Fibroblast of mammary gland (primary cell): Measurements from ENCODE around the gene EIF1AD.

Experiments used
- DNase-seq: peaks from one replicate; pipeline ENCODE4 v3.0.0-alpha.2; 2010; ENCODE audit warnings: low read depth
- H3K4me3 ChIP-seq: 2 replicates; pipeline ENCODE4 v1.5.1; 2011; ENCODE audit warnings: low read depth, mild to moderate bottlenecking, low read length, moderate library complexity; ENCODE audit not compliant: control insufficient read depth
- TF ChIP-seq, protein P1 (sequence below): conservative IDR thresholded peaks from 2 replicates; pipeline ENCODE4 v1.5.1; 2011; ENCODE audit warnings: low read depth, low read length, inconsistent platforms; ENCODE audit not compliant: control insufficient read depth, insufficient read depth

Gene EIF1AD

DNA sequence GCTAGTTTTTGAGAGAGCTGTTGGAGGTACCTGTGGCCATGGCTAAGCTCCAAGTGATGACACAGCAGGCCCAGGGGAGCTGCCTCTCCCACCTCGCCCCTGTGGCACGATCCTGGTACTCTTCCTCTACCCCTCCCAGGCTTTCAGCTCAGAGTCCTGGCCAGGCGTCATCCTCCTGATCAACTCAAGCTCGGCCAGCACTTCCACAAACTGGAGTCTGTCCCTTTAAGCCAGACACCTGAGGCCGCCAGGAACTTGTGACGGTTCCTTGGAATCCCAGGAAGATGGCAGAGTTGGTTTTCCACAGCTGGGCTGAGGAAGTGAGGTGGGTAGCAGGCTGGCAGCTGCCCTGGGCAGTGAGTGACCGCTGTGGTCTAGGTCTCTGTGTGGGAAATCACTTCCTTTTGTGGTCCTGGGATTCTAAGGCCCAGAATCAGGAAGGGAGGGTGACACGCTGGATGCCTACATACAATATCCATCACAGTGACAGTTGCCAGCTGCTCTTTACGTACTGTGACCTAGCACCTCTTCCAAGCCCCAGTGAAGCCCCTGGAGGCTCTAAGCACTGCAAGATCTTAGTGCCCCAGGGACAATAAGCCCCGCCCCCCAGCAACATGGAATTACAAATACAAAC is 6.6 kb upstream of the EIF1AD start:
- TF ChIP-seq, protein P1, sequence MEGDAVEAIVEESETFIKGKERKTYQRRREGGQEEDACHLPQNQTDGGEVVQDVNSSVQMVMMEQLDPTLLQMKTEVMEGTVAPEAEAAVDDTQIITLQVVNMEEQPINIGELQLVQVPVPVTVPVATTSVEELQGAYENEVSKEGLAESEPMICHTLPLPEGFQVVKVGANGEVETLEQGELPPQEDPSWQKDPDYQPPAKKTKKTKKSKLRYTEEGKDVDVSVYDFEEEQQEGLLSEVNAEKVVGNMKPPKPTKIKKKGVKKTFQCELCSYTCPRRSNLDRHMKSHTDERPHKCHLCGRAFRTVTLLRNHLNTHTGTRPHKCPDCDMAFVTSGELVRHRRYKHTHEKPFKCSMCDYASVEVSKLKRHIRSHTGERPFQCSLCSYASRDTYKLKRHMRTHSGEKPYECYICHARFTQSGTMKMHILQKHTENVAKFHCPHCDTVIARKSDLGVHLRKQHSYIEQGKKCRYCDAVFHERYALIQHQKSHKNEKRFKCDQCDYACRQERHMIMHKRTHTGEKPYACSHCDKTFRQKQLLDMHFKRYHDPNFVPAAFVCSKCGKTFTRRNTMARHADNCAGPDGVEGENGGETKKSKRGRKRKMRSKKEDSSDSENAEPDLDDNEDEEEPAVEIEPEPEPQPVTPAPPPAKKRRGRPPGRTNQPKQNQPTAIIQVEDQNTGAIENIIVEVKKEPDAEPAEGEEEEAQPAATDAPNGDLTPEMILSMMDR, result no peak
- no peak for DNase-seq
- no peak overlapping the region for H3K4me3 ChIP-seq

DNA sequence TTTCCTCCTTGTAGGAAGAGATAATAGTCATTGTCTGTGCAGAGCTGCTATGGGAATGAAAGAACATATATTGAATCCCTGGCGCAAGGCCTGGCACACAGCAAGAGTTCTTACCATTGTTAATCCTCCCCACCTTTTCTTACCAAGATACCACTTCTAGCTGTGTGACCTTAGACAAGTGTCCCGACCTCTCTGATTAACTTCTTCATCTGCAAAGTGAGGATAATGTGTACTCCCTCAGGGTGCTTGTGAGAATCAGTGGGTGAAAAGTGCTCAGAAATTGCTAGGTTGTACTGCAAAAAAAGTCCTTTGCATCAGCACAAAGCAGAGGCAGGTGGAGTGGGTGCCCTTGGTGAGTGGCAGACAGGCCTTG is 6.1 kb upstream of the EIF1AD start:
- DNase-seq, result no peak
- TF ChIP-seq, protein P1, result no peak
- no peak overlapping the region for H3K4me3 ChIP-seq

DNA sequence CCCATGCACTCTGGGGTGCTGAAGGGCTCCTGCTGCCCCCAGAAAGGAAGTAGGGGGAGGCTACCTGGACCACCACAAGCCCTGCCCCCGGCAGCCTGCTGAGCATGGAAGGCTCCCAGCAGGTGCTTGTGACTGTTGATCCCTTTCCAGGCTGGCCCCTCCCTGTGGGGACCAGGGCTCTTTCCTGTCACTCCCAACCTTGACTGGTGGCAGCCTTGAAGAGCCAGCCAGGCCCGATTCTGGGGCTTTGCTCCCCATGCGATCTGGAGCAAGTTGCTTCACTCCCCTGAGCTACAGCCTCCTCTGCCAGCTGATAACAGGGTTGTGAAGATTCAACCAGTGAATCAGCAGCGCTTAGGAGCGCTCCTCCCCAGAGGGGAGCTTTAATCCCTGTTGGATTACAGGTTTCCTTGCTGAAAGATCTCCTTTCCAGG is 5.3 kb upstream of the EIF1AD start:
- DNase-seq, result no peak
- TF ChIP-seq, protein P1, result no peak
- no peak overlapping the region for H3K4me3 ChIP-seq

DNA sequence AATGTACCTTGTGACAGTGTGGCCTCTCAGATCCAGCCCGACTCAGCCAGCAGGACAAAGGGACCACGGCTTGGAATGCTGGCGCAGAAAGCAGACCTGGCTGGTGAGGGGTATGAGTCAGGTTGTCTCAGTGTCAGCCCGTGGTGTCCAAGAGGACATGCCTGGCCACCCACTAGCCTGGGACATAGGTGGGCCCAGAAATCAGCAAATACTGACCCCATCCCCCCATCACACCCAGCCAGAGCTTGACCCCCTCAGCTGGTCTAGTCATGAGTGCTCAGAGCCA is 4.9 kb upstream of the EIF1AD start:
- no peak for DNase-seq
- TF ChIP-seq, protein P1, result no peak
- no peak overlapping the region for H3K4me3 ChIP-seq

DNA sequence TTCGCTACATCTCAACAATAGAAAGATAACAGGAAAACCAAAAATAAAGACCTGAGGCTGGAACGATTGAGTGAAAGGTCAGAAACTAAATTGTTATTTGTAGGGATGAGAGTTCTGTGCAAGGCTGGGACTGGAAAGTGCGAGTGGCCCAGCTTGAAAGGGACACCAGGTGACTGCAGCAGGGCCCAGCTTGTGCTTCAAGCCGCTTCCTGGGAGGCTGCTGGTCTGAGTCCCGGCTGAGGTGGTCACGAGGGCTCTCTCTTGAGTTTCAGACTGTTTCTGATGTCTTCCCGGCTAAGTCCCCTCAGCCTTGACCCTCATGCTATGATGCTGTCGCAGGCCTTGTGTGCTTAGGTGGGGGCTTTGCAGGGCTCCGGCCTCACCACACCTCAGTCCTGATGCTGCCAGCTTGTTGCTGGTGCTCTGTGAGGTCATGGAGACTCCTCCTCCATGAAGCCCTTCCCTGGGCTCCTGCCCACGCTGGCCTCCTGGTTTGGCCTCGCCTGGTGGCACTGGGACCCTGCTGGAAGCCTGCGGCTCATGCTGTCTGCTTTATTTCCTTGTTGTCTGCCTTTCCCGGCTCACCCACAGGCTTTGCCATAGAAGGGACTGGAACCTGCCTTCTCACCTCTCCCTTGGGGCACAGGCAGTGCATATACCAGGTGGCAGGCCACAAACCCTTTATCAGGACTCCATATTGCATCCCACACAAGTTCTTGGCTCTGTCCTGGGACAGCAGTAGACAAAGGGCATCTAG is 4.4 kb upstream of the EIF1AD start:
- TF ChIP-seq, protein P1, result no peak
- no peak overlapping the region for H3K4me3 ChIP-seq
- no peak for DNase-seq

DNA sequence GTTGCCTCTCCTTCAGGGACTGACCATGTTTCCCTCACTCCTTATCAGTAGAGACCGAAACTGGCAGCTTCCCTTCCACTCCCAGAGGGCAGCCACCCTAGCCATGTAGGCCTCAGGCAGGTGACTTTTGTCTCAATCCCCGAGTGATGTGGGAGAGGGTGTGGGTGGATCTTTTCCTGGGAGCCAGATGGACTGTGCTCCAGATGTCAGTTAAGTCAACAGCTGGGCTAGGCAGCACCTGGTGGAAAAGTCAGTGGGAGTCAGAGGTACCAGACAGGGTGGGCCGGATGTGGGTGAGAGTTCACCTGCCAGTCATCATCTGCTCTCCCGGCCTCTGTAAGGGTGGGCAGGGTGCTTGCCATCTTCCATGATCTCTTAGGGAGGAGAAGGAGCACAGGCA is 2.2 kb upstream of the EIF1AD start:
- no peak overlapping the region for H3K4me3 ChIP-seq
- no peak for DNase-seq
- TF ChIP-seq, protein P1, result no peak
